ENCODE measurements around the gene SPG11. TPM values are rescaled to one million over a fixed set of nuclear protein-coding genes. Genes with fewer than 3 reads are reported as not detected.

The SPG11 gene
- total and polyA plus RNA-seq, 10 of the 15 experiments (the other 5 are each of a cell fraction or from before 2014, with no cell fraction given) = 22.1 to 85.1 (median 47.2) TPM

GRCh38 chr15:44663410-44664308, at the start of gene SPG11 (continued):
- TF ChIP-seq, protein P1, sequence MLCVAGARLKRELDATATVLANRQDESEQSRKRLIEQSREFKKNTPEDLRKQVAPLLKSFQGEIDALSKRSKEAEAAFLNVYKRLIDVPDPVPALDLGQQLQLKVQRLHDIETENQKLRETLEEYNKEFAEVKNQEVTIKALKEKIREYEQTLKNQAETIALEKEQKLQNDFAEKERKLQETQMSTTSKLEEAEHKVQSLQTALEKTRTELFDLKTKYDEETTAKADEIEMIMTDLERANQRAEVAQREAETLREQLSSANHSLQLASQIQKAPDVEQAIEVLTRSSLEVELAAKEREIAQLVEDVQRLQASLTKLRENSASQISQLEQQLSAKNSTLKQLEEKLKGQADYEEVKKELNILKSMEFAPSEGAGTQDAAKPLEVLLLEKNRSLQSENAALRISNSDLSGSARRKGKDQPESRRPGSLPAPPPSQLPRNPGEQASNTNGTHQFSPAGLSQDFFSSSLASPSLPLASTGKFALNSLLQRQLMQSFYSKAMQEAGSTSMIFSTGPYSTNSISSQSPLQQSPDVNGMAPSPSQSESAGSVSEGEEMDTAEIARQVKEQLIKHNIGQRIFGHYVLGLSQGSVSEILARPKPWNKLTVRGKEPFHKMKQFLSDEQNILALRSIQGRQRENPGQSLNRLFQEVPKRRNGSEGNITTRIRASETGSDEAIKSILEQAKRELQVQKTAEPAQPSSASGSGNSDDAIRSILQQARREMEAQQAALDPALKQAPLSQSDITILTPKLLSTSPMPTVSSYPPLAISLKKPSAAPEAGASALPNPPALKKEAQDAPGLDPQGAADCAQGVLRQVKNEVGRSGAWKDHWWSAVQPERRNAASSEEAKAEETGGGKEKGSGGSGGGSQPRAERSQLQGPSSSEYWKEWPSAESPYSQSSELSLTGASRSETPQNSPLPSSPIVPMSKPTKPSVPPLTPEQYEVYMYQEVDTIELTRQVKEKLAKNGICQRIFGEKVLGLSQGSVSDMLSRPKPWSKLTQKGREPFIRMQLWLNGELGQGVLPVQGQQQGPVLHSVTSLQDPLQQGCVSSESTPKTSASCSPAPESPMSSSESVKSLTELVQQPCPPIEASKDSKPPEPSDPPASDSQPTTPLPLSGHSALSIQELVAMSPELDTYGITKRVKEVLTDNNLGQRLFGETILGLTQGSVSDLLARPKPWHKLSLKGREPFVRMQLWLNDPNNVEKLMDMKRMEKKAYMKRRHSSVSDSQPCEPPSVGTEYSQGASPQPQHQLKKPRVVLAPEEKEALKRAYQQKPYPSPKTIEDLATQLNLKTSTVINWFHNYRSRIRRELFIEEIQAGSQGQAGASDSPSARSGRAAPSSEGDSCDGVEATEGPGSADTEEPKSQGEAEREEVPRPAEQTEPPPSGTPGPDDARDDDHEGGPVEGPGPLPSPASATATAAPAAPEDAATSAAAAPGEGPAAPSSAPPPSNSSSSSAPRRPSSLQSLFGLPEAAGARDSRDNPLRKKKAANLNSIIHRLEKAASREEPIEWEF (IDR thresholded peaks at IDR 0.05; ENCODE audit: insufficient replicate concordance, low read depth, low read length) = peak; percentile 13
- peak; percentile 8 for TF ChIP-seq SP1 (IDR thresholded peaks at IDR 0.05; ENCODE audit: low read depth, low read length)
- TF ChIP-seq GABPA (IDR thresholded peaks at IDR 0.05; ENCODE audit: low read depth) = peak; percentile 87
- TF ChIP-seq CBX5 (IDR thresholded peaks at IDR 0.05; ENCODE audit: low read depth) = no peak
- peak in 1 of 2 experiments; percentile 26; a peak in 1 of 4 replicates for TF ChIP-seq SRF (IDR thresholded peaks at IDR 0.05; ENCODE audit: low read depth in 2 of 2, low read length in 2 of 2)
- TF ChIP-seq POLR2AphosphoS5 (IDR thresholded peaks at IDR 0.05; ENCODE audit: low read length) = peak; percentile 97
- TF ChIP-seq CBFB (IDR thresholded peaks at IDR 0.05; ENCODE audit: low read depth) = 0 out of 2 replicates have a peak, but pooled peaks have one; percentile 64
- peak; percentile 89 for TF ChIP-seq ZBTB40 (IDR thresholded peaks at IDR 0.05; ENCODE audit: borderline replicate concordance)
- TF ChIP-seq PML (IDR thresholded peaks at IDR 0.05; ENCODE audit: low read length) = peak; percentile 93; the same call in 1 of the 2 replicates
- no peak for TF ChIP-seq ZNF217 (IDR thresholded peaks at IDR 0.05)
- TF ChIP-seq PAX8 (IDR thresholded peaks at IDR 0.05) = no peak
- TF ChIP-seq RELA (IDR thresholded peaks at IDR 0.05; ENCODE audit: borderline replicate concordance, partially characterized antibody) = no peak
- TF ChIP-seq BHLHE40 (IDR thresholded peaks at IDR 0.05; ENCODE audit: borderline replicate concordance in 1 of 2, low read depth in 2 of 2, low read length in 1 of 2) = peak; percentile 76 to 87
- TF ChIP-seq ZNF207 (IDR thresholded peaks at IDR 0.05; ENCODE audit: borderline replicate concordance) = peak; percentile 46
- peak; percentile 80 for TF ChIP-seq IKZF1 (conservative IDR thresholded peaks at IDR 0.05)
- TF ChIP-seq JUND (IDR thresholded peaks at IDR 0.05; ENCODE audit: low read depth, low read length) = no peak
- no peak for TF ChIP-seq BMI1 (IDR thresholded peaks at IDR 0.05; ENCODE audit: borderline replicate concordance)
- peak; percentile 73; the same call in 1 of the 2 replicates for TF ChIP-seq FOXM1 (IDR thresholded peaks at IDR 0.05; ENCODE audit: low read depth, low read length)
- no peak for TF ChIP-seq ZBTB33 (IDR thresholded peaks at IDR 0.05)
